Panc1 (cell line): ENCODE results near the gene ITPKB.

ENCODE experiments used
- POLR2AphosphoS5 ChIP-seq: IDR thresholded peaks from 2 replicates; pipeline ENCODE4 v1.6.1; 2012; ENCODE audit warnings: mild to moderate bottlenecking, low read depth, low read length, moderate library complexity
- SIN3A ChIP-seq: IDR thresholded peaks from 2 replicates; pipeline ENCODE4 v1.6.1; 2012; ENCODE audit warnings: low read depth, mild to moderate bottlenecking, low read length, moderate library complexity, borderline replicate concordance; ENCODE audit not compliant: insufficient read depth
- TCF7L2 ChIP-seq: IDR thresholded peaks from 2 replicates; pipeline ENCODE4 v1.6.1; 2011; ENCODE audit warnings: mild to moderate bottlenecking, low read depth, low read length, inconsistent platforms
- TF ChIP-seq, protein P1 (sequence below): fragments of 450-650 bp; IDR thresholded peaks from 2 replicates; pipeline ENCODE4 v1.5.1; 2017; ENCODE audit warnings: mild to moderate bottlenecking
- TF ChIP-seq, protein P2 (sequence below), 2 experiments: IDR thresholded peaks; 2 replicates each; pipeline ENCODE4 v1.6.1; 2011 to 2012; ENCODE audit warnings: low read depth in 2 of 2, control low read depth in 1 of 2, low read length in 1 of 2, mild to moderate bottlenecking in 1 of 2, moderate library complexity in 1 of 2; ENCODE audit not compliant: insufficient read depth in 1 of 2

DNA sequence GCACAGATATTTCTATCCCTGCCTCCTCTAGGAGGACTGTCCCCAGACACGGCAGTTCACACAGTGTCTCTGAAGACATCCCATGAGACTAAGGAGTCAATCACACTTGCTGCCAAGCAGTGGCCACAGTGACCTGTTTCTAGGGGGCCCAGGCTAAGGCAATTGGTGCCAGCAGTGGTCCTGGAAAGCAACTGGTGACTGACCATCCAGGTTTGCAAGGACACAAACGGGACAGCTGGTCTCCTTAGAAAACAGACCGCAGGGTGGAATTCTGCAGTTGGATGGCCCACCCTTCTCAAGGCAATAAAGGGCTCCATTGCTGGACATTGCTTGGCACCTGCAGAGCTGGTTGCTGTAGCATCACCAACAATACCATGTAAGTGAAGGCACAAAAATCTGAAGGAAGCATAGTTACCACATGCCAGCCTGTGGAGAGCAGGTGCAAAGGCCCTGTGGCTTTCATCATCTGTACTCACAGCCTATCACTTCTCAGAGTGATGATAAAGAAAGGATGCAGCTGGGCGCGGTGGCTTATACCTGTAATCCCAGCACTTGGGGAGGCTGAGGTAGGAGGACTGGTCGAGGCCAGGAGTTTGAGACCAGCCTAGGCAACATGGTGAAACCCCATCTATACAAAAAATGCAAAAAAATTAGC, 109.1 kb downstream of the ITPKB start:
- TF ChIP-seq, protein P1, sequence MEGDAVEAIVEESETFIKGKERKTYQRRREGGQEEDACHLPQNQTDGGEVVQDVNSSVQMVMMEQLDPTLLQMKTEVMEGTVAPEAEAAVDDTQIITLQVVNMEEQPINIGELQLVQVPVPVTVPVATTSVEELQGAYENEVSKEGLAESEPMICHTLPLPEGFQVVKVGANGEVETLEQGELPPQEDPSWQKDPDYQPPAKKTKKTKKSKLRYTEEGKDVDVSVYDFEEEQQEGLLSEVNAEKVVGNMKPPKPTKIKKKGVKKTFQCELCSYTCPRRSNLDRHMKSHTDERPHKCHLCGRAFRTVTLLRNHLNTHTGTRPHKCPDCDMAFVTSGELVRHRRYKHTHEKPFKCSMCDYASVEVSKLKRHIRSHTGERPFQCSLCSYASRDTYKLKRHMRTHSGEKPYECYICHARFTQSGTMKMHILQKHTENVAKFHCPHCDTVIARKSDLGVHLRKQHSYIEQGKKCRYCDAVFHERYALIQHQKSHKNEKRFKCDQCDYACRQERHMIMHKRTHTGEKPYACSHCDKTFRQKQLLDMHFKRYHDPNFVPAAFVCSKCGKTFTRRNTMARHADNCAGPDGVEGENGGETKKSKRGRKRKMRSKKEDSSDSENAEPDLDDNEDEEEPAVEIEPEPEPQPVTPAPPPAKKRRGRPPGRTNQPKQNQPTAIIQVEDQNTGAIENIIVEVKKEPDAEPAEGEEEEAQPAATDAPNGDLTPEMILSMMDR: no peak
- TF ChIP-seq POLR2AphosphoS5 (no peak), TCF7L2 (no peak), SIN3A (no peak)
- TF ChIP-seq, protein P2, sequence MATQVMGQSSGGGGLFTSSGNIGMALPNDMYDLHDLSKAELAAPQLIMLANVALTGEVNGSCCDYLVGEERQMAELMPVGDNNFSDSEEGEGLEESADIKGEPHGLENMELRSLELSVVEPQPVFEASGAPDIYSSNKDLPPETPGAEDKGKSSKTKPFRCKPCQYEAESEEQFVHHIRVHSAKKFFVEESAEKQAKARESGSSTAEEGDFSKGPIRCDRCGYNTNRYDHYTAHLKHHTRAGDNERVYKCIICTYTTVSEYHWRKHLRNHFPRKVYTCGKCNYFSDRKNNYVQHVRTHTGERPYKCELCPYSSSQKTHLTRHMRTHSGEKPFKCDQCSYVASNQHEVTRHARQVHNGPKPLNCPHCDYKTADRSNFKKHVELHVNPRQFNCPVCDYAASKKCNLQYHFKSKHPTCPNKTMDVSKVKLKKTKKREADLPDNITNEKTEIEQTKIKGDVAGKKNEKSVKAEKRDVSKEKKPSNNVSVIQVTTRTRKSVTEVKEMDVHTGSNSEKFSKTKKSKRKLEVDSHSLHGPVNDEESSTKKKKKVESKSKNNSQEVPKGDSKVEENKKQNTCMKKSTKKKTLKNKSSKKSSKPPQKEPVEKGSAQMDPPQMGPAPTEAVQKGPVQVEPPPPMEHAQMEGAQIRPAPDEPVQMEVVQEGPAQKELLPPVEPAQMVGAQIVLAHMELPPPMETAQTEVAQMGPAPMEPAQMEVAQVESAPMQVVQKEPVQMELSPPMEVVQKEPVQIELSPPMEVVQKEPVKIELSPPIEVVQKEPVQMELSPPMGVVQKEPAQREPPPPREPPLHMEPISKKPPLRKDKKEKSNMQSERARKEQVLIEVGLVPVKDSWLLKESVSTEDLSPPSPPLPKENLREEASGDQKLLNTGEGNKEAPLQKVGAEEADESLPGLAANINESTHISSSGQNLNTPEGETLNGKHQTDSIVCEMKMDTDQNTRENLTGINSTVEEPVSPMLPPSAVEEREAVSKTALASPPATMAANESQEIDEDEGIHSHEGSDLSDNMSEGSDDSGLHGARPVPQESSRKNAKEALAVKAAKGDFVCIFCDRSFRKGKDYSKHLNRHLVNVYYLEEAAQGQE (IDR thresholded peaks at IDR 0.05; ENCODE audit: insufficient read depth in 1 of 2, low read depth in 2 of 2, low read length in 1 of 2): no peak
